Measurements from ENCODE around the gene GRM7.

Gene GRM7

GRCh38 chr3:7292362-7292761, 431.4 kb downstream of the GRM7 start:
- DNase-seq (ENCODE audit: low read depth in 1 of 2, low spot score in 1 of 2), result no peak

GRCh38 chr3:7293286-7293685, 432.4 kb downstream of the GRM7 start:
- DNase-seq (ENCODE audit: low read depth in 1 of 2, low spot score in 1 of 2), result no peak

GRCh38 chr3:7305561-7305960, 444.6 kb downstream of the GRM7 start:
- DNase-seq (ENCODE audit: low read depth in 1 of 2, low spot score in 1 of 2), result no peak

- no peak for DNase-seq (ENCODE audit: low read depth in 1 of 2, low spot score in 1 of 2)
Measured at GRCh38 chr3:7306901-7307300, 446.0 kb downstream of the GRM7 start.

GRCh38 chr3:7307410-7307809, 446.5 kb downstream of the GRM7 start:
- DNase-seq (ENCODE audit: low read depth in 1 of 2, low spot score in 1 of 2), result no peak

- DNase-seq (ENCODE audit: low read depth in 1 of 2, low spot score in 1 of 2), result no peak
Measured at GRCh38 chr3:7309641-7310102, 448.8 kb downstream of the GRM7 start.

- DNase-seq (ENCODE audit: low read depth in 1 of 2, low spot score in 1 of 2), result no peak
Measured at GRCh38 chr3:7315037-7315436, 454.1 kb downstream of the GRM7 start.

GRCh38 chr3:7322957-7323669, 462.2 kb downstream of the GRM7 start:
- no peak for DNase-seq (ENCODE audit: low read depth in 1 of 2, low spot score in 1 of 2)

GRCh38 chr3:7328339-7328738, 467.4 kb downstream of the GRM7 start:
- no peak for DNase-seq (ENCODE audit: low read depth in 1 of 2, low spot score in 1 of 2)

- DNase-seq (ENCODE audit: low read depth in 1 of 2, low spot score in 1 of 2), result no peak
Measured at GRCh38 chr3:7332696-7333095, 471.8 kb downstream of the GRM7 start.

- no peak for DNase-seq (ENCODE audit: low read depth in 1 of 2, low spot score in 1 of 2)
Measured at GRCh38 chr3:7333125-7333524, 472.2 kb downstream of the GRM7 start.

- DNase-seq (ENCODE audit: low read depth in 1 of 2, low spot score in 1 of 2), result no peak
Measured at GRCh38 chr3:7340795-7341194, 479.9 kb downstream of the GRM7 start.

GRCh38 chr3:7346364-7346763, 485.4 kb downstream of the GRM7 start:
- no peak for DNase-seq (ENCODE audit: low read depth in 1 of 2, low spot score in 1 of 2)

- no peak for DNase-seq (ENCODE audit: low read depth in 1 of 2, low spot score in 1 of 2)
Measured at GRCh38 chr3:7357101-7357500, 496.2 kb downstream of the GRM7 start.

- no peak for DNase-seq (ENCODE audit: low read depth in 1 of 2, low spot score in 1 of 2)
Measured at GRCh38 chr3:7367968-7368367, 507.1 kb downstream of the GRM7 start.

- DNase-seq (ENCODE audit: low read depth in 1 of 2, low spot score in 1 of 2), result no peak
Measured at GRCh38 chr3:7368597-7368996, 507.7 kb downstream of the GRM7 start.

GRCh38 chr3:7371693-7372572, 511.0 kb downstream of the GRM7 start:
- DNase-seq (ENCODE audit: low read depth in 1 of 2, low spot score in 1 of 2), result no peak

GRCh38 chr3:7377103-7377502, 516.2 kb downstream of the GRM7 start:
- no peak for DNase-seq (ENCODE audit: low read depth in 1 of 2, low spot score in 1 of 2)

GRCh38 chr3:7381741-7382140, 520.8 kb downstream of the GRM7 start:
- no peak for DNase-seq (ENCODE audit: low read depth in 1 of 2, low spot score in 1 of 2)

- DNase-seq (ENCODE audit: low read depth in 1 of 2, low spot score in 1 of 2), result no peak
Measured at GRCh38 chr3:7382293-7383010, 521.5 kb downstream of the GRM7 start.

GRCh38 chr3:7385635-7386034, 524.7 kb downstream of the GRM7 start:
- DNase-seq (ENCODE audit: low read depth in 1 of 2, low spot score in 1 of 2), result no peak

GRCh38 chr3:7388026-7388425, 527.1 kb downstream of the GRM7 start:
- no peak for DNase-seq (ENCODE audit: low read depth in 1 of 2, low spot score in 1 of 2)

Data from activated CD4-positive, alpha-beta T cell treated with anti-CD3 and anti-CD28 coated beads, Interleukin-2, amount 50 U/mL, for 24 hours (primary cell).